ENCODE measurements around the gene PRDX2. TPM values are rescaled to one million over a fixed set of nuclear protein-coding genes. Genes with fewer than 3 reads are reported as not detected.

The PRDX2 gene
- total and polyA plus RNA-seq, 2 of the 4 experiments (the other 2 are of a cell fraction), result 371 to 378 TPM

DNA sequence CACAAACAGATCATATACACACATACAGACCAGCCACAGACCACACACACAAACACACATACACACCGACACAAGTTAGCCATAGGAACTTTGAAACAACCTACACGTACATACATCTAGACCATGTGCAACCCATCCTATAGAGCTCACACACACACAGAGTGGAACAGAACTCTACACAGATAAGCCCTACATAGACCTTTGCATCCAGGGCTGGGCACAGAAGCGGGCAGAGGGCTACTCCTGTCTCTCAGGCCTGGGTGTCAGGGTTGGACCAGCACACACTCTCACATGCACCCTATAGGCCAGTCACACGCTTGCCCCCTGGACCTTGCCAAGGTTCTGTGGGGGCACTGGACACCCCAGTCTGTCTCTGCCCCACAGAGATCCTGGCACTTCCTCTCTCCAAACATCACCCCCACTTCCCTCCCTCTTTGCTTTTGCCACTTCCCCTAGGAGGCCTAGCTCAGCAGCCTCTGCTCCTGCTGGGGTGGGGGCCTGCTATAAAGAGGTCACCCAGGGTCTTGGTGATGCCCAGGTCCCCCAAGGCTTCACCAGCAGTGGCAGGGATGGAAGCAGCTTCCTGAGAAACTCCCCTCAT lies 16.1 kb downstream of the PRDX2 start:
- peaks cover 25% of the 10 kb centered on the region for H3K9me1 ChIP-seq (ENCODE audit: insufficient read depth, low read length)
- intact Hi-C loops (cut with micrococcal nuclease) (no loop called here), in situ Hi-C loops (cut with MboI; ENCODE audit: low sequenced_read_pairs) (loop anchor here (25.0 kb wide), 1 partner anchor 1052 kb away; no protein-coding TSS in a partner anchor), dilution Hi-C loops (cut with HindIII; ENCODE audit: low sequenced_read_pairs, unreplicated experiment) (no loop called here)
- H2AFZ ChIP-seq (replicated peaks; ENCODE audit: low read length, poor library complexity), result peak overlapping the region; percentile 86
- 63% methylated on average over 3 of the region's 4 CpGs; no CpG with 5 or more reads in 1 of the 2 experiments for WGBS, 2 experiments (ENCODE audit: extremely low coverage in 2 of 2, insufficient read length in 1 of 2)
- peaks cover 3% of the 10 kb centered on the region; the same call in 1 of the 2 replicates for H4K20me1 ChIP-seq (ENCODE audit: insufficient read depth, low read length)
- peak overlapping the region; percentile 40 for H4K91ac ChIP-seq (ENCODE audit: insufficient read depth, low read depth, low read length)
- H3K4me1 ChIP-seq (ENCODE audit: control insufficient read depth, insufficient read depth, low read length), result peaks cover 47% of the 10 kb centered on the region
- no peak overlapping the region for H3K4me2 ChIP-seq (ENCODE audit: low read depth, low read length)
- H3K56ac ChIP-seq (ENCODE audit: extremely low read depth, insufficient read depth, low read length), result no peak overlapping the region
- no peak for ATAC-seq (ENCODE audit: low read depth)
- POLR2A ChIA-PET (ENCODE audit: unreplicated experiment), result no interaction called here
- peak overlapping the region; percentile 77 for H4K5ac ChIP-seq (ENCODE audit: low read depth, low read length)
- H3K9ac ChIP-seq (ENCODE audit: low read depth, low read length), result no peak overlapping the region
- CTCF ChIA-PET, result no interaction called here
- H3K23ac ChIP-seq (ENCODE audit: low read depth, low read length), result peak overlapping the region; percentile 48
- H3K36me3 ChIP-seq (ENCODE audit: control insufficient read depth, insufficient read depth, low read length), result no peaks in the 10 kb centered on the region
- no TSS peak for BruUV-seq (replicated peaks)
- peak overlapping the region; percentile 97 for H2AK5ac ChIP-seq (ENCODE audit: low read depth, low read length)
- no peaks in the 10 kb centered on the region for H3K27me3 ChIP-seq (ENCODE audit: control insufficient read depth, insufficient read depth, low read length)
- peak overlapping the region; percentile 29 for H3K18ac ChIP-seq (ENCODE audit: low read depth, low read length)
- no peaks in the 10 kb centered on the region for H3K9me3 ChIP-seq (ENCODE audit: control insufficient read depth, insufficient read depth, low read length)
- peak overlapping the region; percentile 88 for H2BK120ac ChIP-seq (ENCODE audit: low read depth, low read length)
- peak overlapping the region; percentile 3 to 79; a peak in 3 of 4 replicates for H4K8ac ChIP-seq (ENCODE audit: low read depth in 2 of 2, low read length in 2 of 2)
- H2AK9ac ChIP-seq (replicated peaks; ENCODE audit: low read depth, low read length, poor library complexity), result peak overlapping the region; percentile 81
- peak overlapping the region; percentile 0; the same call in 1 of the 2 replicates for H3K27ac ChIP-seq (ENCODE audit: insufficient read depth, low read length)
- peak overlapping the region; percentile 22; the same call in 2 of the 3 replicates for H2BK15ac ChIP-seq (ENCODE audit: low read depth, low read length)
- H3K4me3 ChIP-seq (ENCODE audit: insufficient read depth, low read depth, low read length), result no peak overlapping the region
- DNase-seq, result no peak
- TF ChIP-seq RFX5 (IDR thresholded peaks at IDR 0.05; ENCODE audit: low read depth, low read length) (no peak), BHLHE40 (IDR thresholded peaks at IDR 0.05; ENCODE audit: low read depth, low read length) (no peak), POLR2A (IDR thresholded peaks at IDR 0.05; ENCODE audit: low read depth, low read length) (peak; percentile 27; the same call in 1 of the 2 replicates), MXI1 (IDR thresholded peaks at IDR 0.05; ENCODE audit: borderline replicate concordance, low read depth, low read length) (no peak), CEBPB (IDR thresholded peaks at IDR 0.05; ENCODE audit: low read depth, low read length) (no peak)
- H3K14ac ChIP-seq (replicated peaks; ENCODE audit: low read depth, low read length), result peak overlapping the region; percentile 45
- H2BK20ac ChIP-seq (ENCODE audit: low read depth, low read length), result peak overlapping the region; percentile 5; the same call in 1 of the 2 replicates
- peak overlapping the region; percentile 80 for H3K4ac ChIP-seq (ENCODE audit: low read depth, low read length)
- peaks cover 0 to 34% of the 10 kb centered on the region in 2 experiments; a peak in 2 of 4 replicates for H3K79me1 ChIP-seq (ENCODE audit: low read depth in 1 of 2, low read length in 2 of 2)
- H2BK5ac ChIP-seq (ENCODE audit: low read depth, low read length, poor library complexity, severe bottlenecking), result peak overlapping the region; percentile 95
